GM19372 (cell line): ENCODE data around the gene PHB1.
"Not testable (repeated sequence)": the region's sequence is repeated elsewhere in the genome, so short reads cannot be mapped to it uniquely, and the experiment has no call there.

Source experiments
- ATAC-seq: cut with Tn5 transposase; IDR thresholded peaks from one replicate; pipeline ENCODE4 v1.9.1; 2021; ENCODE audit warnings: mild to moderate bottlenecking, low read depth, moderate library complexity; ENCODE audit not compliant: unreplicated experiment

Gene PHB1

GRCh38 chr17:49406421-49407061 lies 8.1 kb downstream of the PHB1 start:
- no peak for ATAC-seq

GRCh38 chr17:49404906-49405305 lies 9.8 kb downstream of the PHB1 start:
- no peak for ATAC-seq

- no peak for ATAC-seq
Measured at GRCh38 chr17:49404361-49404760, 10.3 kb downstream of the PHB1 start.

- no peak for ATAC-seq
Measured at GRCh38 chr17:49403514-49404289, 11.0 kb downstream of the PHB1 start.

DNA sequence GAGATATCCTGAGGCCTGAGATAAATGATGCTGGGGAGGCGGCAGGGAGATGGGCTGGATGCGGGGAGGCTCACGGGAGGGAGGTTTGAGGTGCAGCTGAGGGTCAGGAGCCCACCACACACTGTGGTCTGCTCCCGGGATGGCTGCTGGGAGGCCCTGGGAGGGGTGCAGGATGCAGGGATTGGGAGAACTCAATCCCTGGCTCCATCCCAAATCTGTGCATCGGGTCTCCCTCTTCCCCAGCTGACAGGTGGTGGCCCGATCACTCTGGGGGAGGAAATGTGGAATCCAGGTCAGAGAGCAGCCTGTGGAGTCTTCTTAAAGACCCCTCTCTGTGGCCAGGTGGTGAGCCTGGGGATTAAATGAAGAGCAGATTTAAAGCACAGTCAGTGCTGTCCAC lies 12.0 kb downstream of the PHB1 start:
- no peak for ATAC-seq

DNA sequence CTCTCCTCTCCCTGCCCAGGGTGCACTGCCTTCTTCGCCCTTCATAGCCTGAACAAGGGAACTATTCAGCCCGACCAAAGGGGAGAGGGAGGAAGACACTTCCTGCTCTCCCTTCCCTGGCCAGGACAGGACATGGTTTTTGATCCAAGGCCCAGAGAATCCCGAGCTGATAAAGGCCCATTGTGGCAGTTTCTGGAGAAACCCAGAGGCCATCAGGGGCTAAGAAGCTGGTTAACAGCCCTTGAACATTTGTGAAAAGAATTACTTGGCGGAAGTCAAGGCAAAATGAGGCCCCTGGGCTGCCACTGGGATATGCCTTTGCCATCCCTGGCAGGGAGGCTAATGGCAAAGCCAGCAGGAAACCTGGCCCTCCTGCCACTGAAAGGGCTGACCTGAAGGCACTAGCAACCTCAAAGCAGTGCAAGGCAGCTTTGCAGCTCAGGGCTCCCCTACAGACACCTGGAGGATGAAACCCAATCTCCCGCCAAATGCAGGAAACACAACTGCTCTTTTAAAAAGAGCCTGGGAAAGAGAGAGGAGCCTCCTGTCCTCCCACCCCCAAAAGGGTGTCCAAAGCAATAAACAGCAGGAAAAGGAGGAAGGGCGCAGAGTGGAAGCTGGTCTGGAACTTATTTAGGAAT lies 12.6 kb downstream of the PHB1 start:
- ATAC-seq: no peak

GRCh38 chr17:49399995-49400394 lies 14.7 kb downstream of the PHB1 start:
- no peak for ATAC-seq

DNA sequence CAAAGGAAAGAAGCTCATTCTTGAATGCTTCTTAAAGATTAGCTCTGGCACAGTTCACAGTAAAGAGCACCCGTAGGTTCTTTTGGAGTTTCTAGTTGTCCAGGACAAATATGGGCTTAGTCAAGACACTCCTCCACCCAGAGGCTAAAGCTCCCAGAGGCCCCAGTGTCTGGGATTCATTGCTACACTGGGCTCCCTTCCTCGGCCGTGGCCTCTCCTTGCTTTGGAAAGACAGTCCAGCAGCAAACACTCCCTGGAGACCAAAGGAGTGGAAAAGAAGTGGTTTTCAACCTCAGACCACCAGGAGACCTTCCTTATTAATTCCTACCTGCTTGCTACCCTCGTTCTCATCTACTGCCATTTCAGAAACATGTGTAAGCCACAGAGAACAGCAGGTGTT lies 17.1 kb downstream of the PHB1 start:
- no peak for ATAC-seq

- ATAC-seq: no peak
Measured at GRCh38 chr17:49393491-49394255, 21.0 kb downstream of the PHB1 start.

GRCh38 chr17:49390548-49391324 lies 23.9 kb downstream of the PHB1 start:
- no peak for ATAC-seq

- ATAC-seq: not testable (repeated sequence)
Measured at GRCh38 chr17:49389514-49390347, 25.0 kb downstream of the PHB1 start.

DNA sequence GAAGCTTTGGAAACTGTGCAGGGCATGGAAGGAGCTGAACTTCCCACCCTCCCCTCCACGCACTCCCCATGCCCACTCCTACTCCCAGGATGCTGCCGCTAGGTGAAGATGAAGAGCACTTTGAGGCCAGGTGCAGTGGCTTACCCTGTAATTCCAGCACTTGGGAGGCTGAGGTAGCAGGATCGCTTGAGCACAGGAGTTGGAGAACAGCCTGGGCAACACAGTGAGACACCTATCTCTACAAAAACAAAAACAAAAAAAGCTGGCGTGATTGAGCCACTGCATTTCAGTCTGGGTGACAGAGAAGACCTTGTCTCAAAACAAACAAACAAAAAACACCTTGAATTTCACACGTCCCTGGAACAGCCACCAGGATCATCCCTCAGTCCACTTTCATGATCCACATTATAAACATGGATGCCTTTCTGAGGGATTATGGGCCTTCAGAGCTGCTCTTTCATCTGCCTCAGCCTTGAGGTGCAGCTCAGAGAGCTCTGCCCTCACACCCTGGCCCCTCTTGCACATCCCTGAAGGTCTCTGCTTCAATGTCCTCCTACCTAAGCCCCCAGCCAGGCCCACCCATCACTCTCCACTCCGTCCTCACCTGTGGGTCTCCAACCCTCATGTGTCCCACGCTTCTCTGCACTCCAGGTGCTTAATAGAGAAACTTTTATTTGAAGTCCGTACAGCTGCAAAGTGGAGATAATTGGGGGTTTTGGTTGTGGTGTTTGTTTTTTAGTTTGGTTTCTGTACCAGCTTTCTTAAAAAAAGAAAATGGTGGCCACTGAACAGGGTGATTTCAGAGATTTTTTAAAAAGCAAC lies 25.8 kb downstream of the PHB1 start:
- ATAC-seq: no peak

GRCh38 chr17:49388290-49388640 lies 26.4 kb downstream of the PHB1 start:
- no peak for ATAC-seq

DNA sequence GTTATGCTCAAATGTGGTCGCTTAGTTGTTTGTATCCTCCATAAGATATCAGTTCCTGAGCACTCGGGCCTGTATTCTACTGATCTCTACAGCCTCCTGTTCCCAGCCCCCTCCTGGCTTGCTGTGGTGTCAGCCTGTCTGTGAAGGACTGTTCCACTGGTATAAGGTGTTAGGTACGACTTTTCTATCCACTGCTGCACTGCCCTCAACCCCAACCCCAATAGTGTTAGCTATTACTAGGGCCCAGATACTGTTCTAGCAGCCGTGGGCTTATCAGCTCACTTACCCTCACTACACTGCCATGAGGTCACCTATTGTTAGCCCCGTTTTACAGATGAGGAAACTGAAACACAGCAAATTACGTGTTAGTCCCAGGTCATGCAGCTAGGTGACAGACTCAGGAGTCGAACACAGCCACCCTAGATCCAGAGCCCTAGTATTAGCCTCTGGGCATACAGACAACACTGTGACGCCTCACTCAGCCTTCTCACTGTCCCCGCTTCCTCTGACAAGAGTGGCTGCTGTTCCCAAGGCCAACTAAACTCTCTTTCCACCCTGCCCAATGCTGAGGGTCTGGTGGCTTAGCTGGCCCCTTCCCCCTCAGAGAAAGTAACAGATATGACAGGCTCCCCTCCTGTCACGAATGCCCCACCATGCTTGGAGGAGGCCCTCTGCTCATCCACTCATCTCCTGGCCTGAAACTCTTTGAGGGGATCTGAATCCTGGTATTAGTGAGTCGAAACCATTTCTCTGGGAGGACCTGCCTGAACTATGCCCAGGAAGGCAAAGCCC lies 27.0 kb downstream of the PHB1 start:
- ATAC-seq: no peak

DNA sequence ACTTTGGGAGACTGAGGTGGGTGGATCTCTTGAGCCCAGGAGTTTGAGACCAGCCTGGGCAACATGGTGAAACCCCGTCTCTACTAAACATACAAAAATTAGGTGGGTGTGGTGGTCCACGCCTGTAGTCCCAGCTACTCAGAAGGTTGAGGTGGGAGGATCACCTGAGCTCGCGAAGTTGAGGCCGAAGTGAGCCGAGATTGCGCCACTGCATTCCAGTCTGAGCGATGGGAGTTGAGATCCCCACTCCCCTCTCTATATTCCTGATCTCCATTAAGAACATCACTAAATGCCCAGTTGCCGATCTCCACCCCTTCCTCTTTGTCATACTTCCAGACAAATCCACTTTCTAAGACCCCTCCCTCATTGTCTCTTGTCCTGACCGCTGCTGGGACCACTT lies 28.3 kb downstream of the PHB1 start:
- no peak for ATAC-seq

GRCh38 chr17:49384951-49385350 lies 29.7 kb downstream of the PHB1 start:
- no peak for ATAC-seq

DNA sequence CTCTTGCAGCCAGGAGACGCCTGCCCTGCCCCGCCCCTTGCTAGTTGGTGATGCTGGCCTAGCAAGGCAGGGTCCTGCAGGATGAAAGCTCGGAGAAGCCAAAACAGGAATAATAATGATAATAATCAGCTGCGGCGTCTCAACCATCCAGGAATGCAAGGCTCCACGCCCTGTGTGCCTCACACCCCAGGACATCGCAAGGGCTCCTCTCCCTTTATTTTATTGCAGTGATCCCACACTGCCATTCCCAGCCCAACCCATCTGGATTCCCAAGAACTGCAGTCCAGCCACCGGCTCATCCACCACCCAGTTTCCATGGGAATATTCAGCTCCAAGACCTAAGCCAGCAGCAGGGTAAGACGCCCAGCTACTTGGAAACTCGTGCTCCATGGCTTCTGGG lies 31.6 kb downstream of the PHB1 start:
- ATAC-seq: no peak

- no peak for ATAC-seq
Measured at GRCh38 chr17:49382556-49382955, 32.1 kb downstream of the PHB1 start.
